SKM-1 (cell line): ENCODE data around the gene SCN4A.
A peak's percentile ranks its signal among the peaks of the same experiment; 100 is the strongest.
"Not testable (repeated sequence)": the region's sequence is repeated elsewhere in the genome, so short reads cannot be mapped to it uniquely, and the experiment has no call there.

Source experiments
- DNase-seq: peaks from one replicate; lab custom pipeline; 2025; ENCODE audit not compliant: unreplicated experiment; lab: John Stamatoyannopoulos, UW

SCN4A gene

GRCh38 chr17:63986821-63987220 is 14.1 kb upstream of the SCN4A start:
- no peak for DNase-seq

GRCh38 chr17:63985387-63986140 is 12.8 kb upstream of the SCN4A start:
- DNase-seq: no peak

- no peak for DNase-seq
Observed at GRCh38 chr17:63984651-63985386, 12.1 kb upstream of the SCN4A start.

- no peak for DNase-seq
Observed at GRCh38 chr17:63984236-63984635, 11.5 kb upstream of the SCN4A start.

- no peak for DNase-seq
Observed at GRCh38 chr17:63983320-63983719, 10.6 kb upstream of the SCN4A start.

- DNase-seq: not testable (repeated sequence)
Observed at GRCh38 chr17:63982641-63983040, 9.9 kb upstream of the SCN4A start.

- DNase-seq: no peak
Observed at GRCh38 chr17:63978272-63979200, 5.8 kb upstream of the SCN4A start.

- no peak for DNase-seq
Observed at GRCh38 chr17:63976702-63977101, 4.0 kb upstream of the SCN4A start.

GRCh38 chr17:63975541-63976092 is 2.9 kb upstream of the SCN4A start:
- no peak for DNase-seq

GRCh38 chr17:63974594-63975192 is 2.0 kb upstream of the SCN4A start:
- peak; percentile 41 for DNase-seq

- no peak for DNase-seq
Observed at GRCh38 chr17:63973930-63974593, 1.3 kb upstream of the SCN4A start.

- DNase-seq: no peak
Observed at GRCh38 chr17:63973247-63973646, 529 bp upstream of the SCN4A start.

GRCh38 chr17:63969278-63969677 is 3.4 kb downstream of the SCN4A start:
- no peak for DNase-seq

- no peak for DNase-seq
Observed at GRCh38 chr17:63967953-63968352, 4.8 kb downstream of the SCN4A start.

GRCh38 chr17:63966646-63967264 is 6.0 kb downstream of the SCN4A start:
- DNase-seq: no peak

GRCh38 chr17:63963123-63963522 is 9.6 kb downstream of the SCN4A start:
- DNase-seq: no peak

- DNase-seq: no peak
Observed at GRCh38 chr17:63962298-63962744, 10.4 kb downstream of the SCN4A start.

GRCh38 chr17:63961355-63962212 is 11.1 kb downstream of the SCN4A start:
- peak; percentile 82 for DNase-seq

GRCh38 chr17:63960430-63960829 is 12.3 kb downstream of the SCN4A start:
- DNase-seq: no peak
